Gastroesophageal sphincter (tissue), 2 donors: ENCODE measurements around the gene GASK1A.

Experiments
- EP300 ChIP-seq: sonication (generic); formaldehyde crosslinking; IDR thresholded peaks from one replicate; pipeline ENCODE4 v1.6.1; 2017; ENCODE audit warnings: antibody characterized with exemption, mild to moderate bottlenecking
- POLR2A ChIP-seq, 2 donors: fragments of 450-650 bp; IDR thresholded peaks; one replicate each; pipeline ENCODE4 v1.6.1; 2017; ENCODE audit warnings: antibody characterized with exemption in 2 of 2, mild to moderate bottlenecking in 2 of 2, moderate library complexity in 1 of 2
- POLR2AphosphoS5 ChIP-seq: sonication (generic); formaldehyde crosslinking; IDR thresholded peaks from one replicate; pipeline ENCODE4 v1.6.1; 2017; ENCODE audit warnings: antibody characterized with exemption

GRCh38 chr3:43005981-43006380 lies 26.9 kb downstream of the GASK1A start:
- TF ChIP-seq POLR2AphosphoS5 (no peak), EP300 (no peak), POLR2A (IDR thresholded peaks at IDR 0.05) (no peak)
